BE2C (cell line): ENCODE measurements around the gene NFATC2.

Experiments used
- DNase-seq: peaks from one replicate; pipeline ENCODE4 v3.0.0-alpha.2; 2020
- H3K27me3 ChIP-seq: fragments of 250-450 bp; sonication (Bioruptor Pico); 2 replicates; pipeline ENCODE4 v1.5.1; 2020; ENCODE audit warnings: mild to moderate bottlenecking
- H3K36me3 ChIP-seq: fragments of 250-450 bp; sonication (Bioruptor Pico); 2 replicates; pipeline ENCODE4 v1.5.1; 2020; ENCODE audit warnings: mild to moderate bottlenecking
- H3K4me1 ChIP-seq: fragments of 250-450 bp; sonication (Bioruptor Pico); 2 replicates; pipeline ENCODE4 v1.5.1; 2020
- H3K4me3 ChIP-seq: 2 replicates; pipeline ENCODE4 v1.5.1; 2011; ENCODE audit warnings: low read depth, low read length
- H3K9me3 ChIP-seq: fragments of 250-450 bp; sonication (Bioruptor Pico); 2 replicates; pipeline ENCODE4 v1.5.1; 2020
- CTCF ChIP-seq: IDR thresholded peaks from 2 replicates; pipeline ENCODE4 v1.5.1; 2012; ENCODE audit warnings: mild to moderate bottlenecking, low read depth, low read length

The NFATC2 gene

DNA sequence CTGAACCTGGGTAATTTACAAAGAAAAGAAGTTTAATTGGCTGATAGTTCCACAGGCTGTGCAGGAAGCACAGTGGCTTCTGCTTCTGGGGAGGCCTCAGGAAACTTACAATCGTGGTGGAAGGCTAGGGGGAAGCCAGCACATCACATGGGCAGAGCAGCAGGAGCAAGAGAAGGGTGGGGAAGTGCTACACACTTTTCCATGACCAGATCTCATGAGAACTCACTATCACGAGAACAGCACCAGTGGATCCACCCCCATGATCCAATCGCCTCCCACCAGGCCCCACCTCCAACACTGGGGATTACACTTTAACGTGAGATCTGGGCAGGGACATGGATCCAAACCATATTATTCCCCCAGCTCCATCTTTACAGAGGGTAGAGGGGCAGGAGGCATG, 166.4 kb downstream of the NFATC2 start:
- TF ChIP-seq CTCF, result no peak
- Histone ChIP-seq H3K36me3 (no peaks in the 10 kb centered on the region), H3K27me3 (no peaks in the 10 kb centered on the region), H3K9me3 (no peaks in the 10 kb centered on the region), H3K4me1 (peaks cover 4% of the 10 kb centered on the region; the same call in 1 of the 2 replicates), H3K4me3 (no peak overlapping the region)
- no peak for DNase-seq

- TF ChIP-seq CTCF, result no peak
- Histone ChIP-seq H3K4me1 (peaks cover 4% of the 10 kb centered on the region; the same call in 1 of the 2 replicates), H3K9me3 (no peaks in the 10 kb centered on the region), H3K36me3 (no peaks in the 10 kb centered on the region), H3K27me3 (no peaks in the 10 kb centered on the region), H3K4me3 (no peak overlapping the region)
- DNase-seq, result no peak
Observed at GRCh38 chr20:51375561-51375960, 167.0 kb downstream of the NFATC2 start.

DNA sequence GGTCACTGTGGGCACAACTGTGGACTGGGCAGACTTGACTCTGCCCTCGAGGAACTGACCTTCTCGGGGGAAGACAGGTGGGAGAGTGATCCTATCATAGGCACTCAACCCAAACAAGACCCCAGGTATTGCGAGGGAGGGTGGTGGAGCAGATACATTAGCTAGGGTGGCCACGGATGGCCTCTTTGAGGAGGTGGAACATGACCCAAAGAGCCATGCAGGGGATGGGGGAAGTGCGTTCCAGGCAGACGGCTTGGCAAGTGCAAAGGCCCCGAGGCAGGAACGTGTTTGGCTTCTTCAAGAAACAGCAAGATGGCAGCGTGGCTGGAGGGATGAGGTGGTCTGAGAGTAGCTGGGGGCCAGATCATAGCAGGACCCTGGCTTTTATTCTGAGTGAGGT, 167.6 kb downstream of the NFATC2 start:
- H3K36me3 ChIP-seq, result no peaks in the 10 kb centered on the region
- H3K4me3 ChIP-seq, result no peak overlapping the region
- H3K4me1 ChIP-seq, result peaks cover 4% of the 10 kb centered on the region; the same call in 1 of the 2 replicates
- H3K9me3 ChIP-seq, result no peaks in the 10 kb centered on the region
- no peak for TF ChIP-seq CTCF
- H3K27me3 ChIP-seq, result no peaks in the 10 kb centered on the region
- DNase-seq, result no peak

GRCh38 chr20:51374456-51374830, 168.1 kb downstream of the NFATC2 start:
- no peak for DNase-seq
- no peak for TF ChIP-seq CTCF

GRCh38 chr20:51373713-51374455, 168.6 kb downstream of the NFATC2 start:
- Histone ChIP-seq H3K4me1 (peaks cover 4% of the 10 kb centered on the region; the same call in 1 of the 2 replicates), H3K4me3 (no peak overlapping the region), H3K36me3 (no peaks in the 10 kb centered on the region), H3K27me3 (no peaks in the 10 kb centered on the region), H3K9me3 (no peaks in the 10 kb centered on the region)
- no peak for TF ChIP-seq CTCF
- no peak for DNase-seq

More at GRCh38 chr20:51374456-51374830, 168.1 kb downstream of the NFATC2 start:
- Histone ChIP-seq H3K4me3 (no peak overlapping the region), H3K27me3 (no peaks in the 10 kb centered on the region), H3K4me1 (peaks cover 4% of the 10 kb centered on the region; the same call in 1 of the 2 replicates), H3K9me3 (no peaks in the 10 kb centered on the region), H3K36me3 (no peaks in the 10 kb centered on the region)

GRCh38 chr20:51372966-51373365, 169.6 kb downstream of the NFATC2 start:
- DNase-seq, result no peak
- H3K4me1 ChIP-seq, result peaks cover 4% of the 10 kb centered on the region; the same call in 1 of the 2 replicates
- H3K4me3 ChIP-seq, result no peak overlapping the region
- H3K9me3 ChIP-seq, result no peaks in the 10 kb centered on the region
- no peaks in the 10 kb centered on the region for H3K27me3 ChIP-seq
- no peaks in the 10 kb centered on the region for H3K36me3 ChIP-seq
- TF ChIP-seq CTCF, result no peak
